H54 (cell line): ENCODE data around the gene PSMG3.
"Not testable (repeated sequence)": the region's sequence is repeated elsewhere in the genome, so short reads cannot be mapped to it uniquely, and the experiment has no call there.

Experiments used
- DNase-seq: peaks from one replicate; pipeline ENCODE4 v3.0.0; 2011; ENCODE audit warnings: low spot score, mixed read lengths; ENCODE audit not compliant: insufficient read length
- FAIRE-seq: peaks from 3 replicates; lab custom pipeline; 2011; peaks lifted over from hg19 to GRCh38; lab: Jason Lieb, UNC
- POLR2A ChIP-seq: IDR thresholded peaks from 2 replicates; pipeline ENCODE4 v1.6.1; 2011; ENCODE audit warnings: low read depth, mild to moderate bottlenecking, low read length

Gene PSMG3

GRCh38 chr7:1530946-1531262 is 38.9 kb downstream of the PSMG3 start:
- FAIRE-seq (no peak), DNase-seq (no peak)
- TF ChIP-seq POLR2A = no peak

- TF ChIP-seq POLR2A = no peak
- FAIRE-seq = no peak
- DNase-seq = no peak
These were observed 40.3 kb downstream of the PSMG3 start for GRCh38 chr7:1529383-1530116.

- no peak for FAIRE-seq
- DNase-seq = no peak
- TF ChIP-seq POLR2A = no peak
These were observed 43.5 kb downstream of the PSMG3 start for GRCh38 chr7:1526271-1526754.

- FAIRE-seq (no peak), DNase-seq (no peak)
- no peak for TF ChIP-seq POLR2A
These were observed 44.4 kb downstream of the PSMG3 start for GRCh38 chr7:1525409-1525808.

GRCh38 chr7:1523844-1524243 is 46.0 kb downstream of the PSMG3 start:
- DNase-seq (no peak), FAIRE-seq (no peak)
- TF ChIP-seq POLR2A = no peak

GRCh38 chr7:1523208-1523607 is 46.6 kb downstream of the PSMG3 start:
- no peak for DNase-seq
- FAIRE-seq = no peak
- no peak for TF ChIP-seq POLR2A

GRCh38 chr7:1521456-1521855 is 48.4 kb downstream of the PSMG3 start:
- DNase-seq = no peak
- TF ChIP-seq POLR2A = no peak
- FAIRE-seq = no peak

- DNase-seq (peak; percentile 99), FAIRE-seq (no peak)
- no peak for TF ChIP-seq POLR2A
These were observed 49.1 kb downstream of the PSMG3 start for GRCh38 chr7:1520539-1521234.

- FAIRE-seq = not testable (repeated sequence)
These were observed 50.4 kb downstream of the PSMG3 start for GRCh38 chr7:1519322-1519922.

More at GRCh38 chr7:1519322-1519922, 50.4 kb downstream of the PSMG3 start:
- DNase-seq = not testable (repeated sequence)
